HG03039 (cell line): ENCODE data around the gene LRRFIP2.
"Not testable (repeated sequence)": the region's sequence is repeated elsewhere in the genome, so short reads cannot be mapped to it uniquely, and the experiment has no call there.

Experiments
- ATAC-seq: cut with Tn5 transposase; IDR thresholded peaks from one replicate; pipeline ENCODE4 v1.9.1; 2021; ENCODE audit warnings: mild to moderate bottlenecking, moderate library complexity; ENCODE audit not compliant: unreplicated experiment

LRRFIP2 gene

DNA sequence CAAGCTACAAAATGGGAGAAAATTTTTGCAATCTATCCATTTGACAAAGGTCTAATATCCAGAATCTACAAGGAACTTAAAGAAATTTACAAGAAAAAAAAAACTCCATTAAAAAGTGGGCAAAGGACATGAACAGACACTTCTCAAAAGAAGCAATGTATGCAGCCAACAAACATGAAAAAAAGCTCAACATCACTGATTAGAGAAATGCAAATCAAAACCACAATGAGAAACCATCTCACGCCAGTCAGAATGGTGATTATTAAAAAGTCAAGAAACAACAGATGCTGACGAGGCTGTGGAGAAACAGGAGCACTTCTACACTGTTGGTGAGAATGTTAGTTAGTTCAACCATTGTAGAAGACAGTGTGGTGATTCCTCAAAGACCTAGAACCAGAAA lies 27.5 kb downstream of the LRRFIP2 start:
- ATAC-seq, result not testable (repeated sequence)

DNA sequence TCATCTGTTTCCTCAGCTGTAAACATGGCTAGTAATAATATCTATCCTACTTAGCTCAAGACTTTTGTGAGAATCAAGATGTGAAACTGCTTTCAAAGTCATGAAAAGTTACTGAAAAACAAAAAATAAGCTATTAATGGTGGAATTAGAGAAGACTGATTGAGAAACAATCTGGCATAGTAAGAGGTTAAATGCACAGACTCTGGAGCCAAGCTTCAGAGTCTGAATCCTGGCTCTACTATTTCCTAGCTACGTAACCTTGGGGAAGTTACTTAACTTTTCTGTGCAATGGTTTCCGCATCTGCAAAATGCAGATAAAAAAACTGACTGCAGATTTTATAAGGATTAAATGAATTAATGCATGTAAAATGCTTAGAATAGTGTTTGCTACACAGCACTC lies 28.8 kb downstream of the LRRFIP2 start:
- no peak for ATAC-seq

DNA sequence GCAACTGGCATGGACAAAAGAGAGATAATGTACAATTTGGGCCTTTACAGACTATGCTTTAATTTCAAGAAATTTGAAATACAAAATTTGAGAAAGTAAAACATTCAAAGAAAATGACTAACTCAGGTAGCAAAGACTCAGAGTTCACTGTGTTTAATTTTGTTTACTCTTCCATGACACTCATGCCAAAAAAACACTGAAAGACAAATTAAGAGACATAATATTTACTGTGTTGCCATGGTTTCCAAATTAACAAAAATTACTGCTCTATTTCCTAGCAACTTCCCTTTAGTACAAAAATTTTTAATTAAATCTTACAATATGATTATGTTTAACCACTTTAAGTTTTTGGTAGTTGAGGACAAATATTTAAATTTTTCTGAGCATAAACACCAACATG lies 29.6 kb downstream of the LRRFIP2 start:
- no peak for ATAC-seq

DNA sequence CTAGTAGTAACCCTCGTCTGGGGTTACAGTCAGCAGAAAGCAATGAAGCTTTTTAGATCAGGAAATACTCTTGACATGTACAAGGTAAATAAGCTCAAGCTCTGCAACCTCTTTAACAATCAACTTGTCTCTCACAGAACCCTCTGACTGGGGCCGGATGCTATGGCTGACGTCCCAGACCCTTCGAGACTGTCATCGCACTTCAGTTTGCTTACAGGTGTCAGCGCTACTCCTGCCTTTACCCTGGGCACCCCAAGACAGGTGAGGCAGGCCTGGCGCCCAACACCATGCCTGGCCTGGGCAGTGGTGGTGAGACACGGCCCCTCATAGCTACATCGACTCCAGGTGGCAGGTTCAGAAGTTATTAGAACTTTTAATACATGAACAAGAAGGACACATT lies 30.6 kb downstream of the LRRFIP2 start:
- no peak for ATAC-seq

DNA sequence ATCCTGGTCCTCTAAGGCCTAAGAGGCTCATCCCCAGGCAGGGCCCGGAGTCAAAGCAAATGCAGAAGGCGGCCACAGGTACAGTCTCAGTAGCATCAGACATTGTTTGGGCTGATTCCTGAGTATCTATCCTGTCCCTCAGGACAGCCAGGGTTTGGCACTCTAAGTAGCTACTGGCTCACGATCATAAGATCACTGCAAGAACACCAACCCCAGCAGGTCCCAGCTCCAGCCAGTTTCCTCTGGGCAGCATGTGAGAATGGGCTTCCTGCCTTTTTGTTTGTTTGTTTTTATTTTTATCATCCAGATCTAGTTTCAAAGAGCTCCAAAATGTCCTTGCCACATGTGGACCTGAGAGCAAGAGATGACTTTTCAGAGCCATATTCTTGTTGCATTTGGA lies 32.7 kb downstream of the LRRFIP2 start:
- no peak for ATAC-seq

DNA sequence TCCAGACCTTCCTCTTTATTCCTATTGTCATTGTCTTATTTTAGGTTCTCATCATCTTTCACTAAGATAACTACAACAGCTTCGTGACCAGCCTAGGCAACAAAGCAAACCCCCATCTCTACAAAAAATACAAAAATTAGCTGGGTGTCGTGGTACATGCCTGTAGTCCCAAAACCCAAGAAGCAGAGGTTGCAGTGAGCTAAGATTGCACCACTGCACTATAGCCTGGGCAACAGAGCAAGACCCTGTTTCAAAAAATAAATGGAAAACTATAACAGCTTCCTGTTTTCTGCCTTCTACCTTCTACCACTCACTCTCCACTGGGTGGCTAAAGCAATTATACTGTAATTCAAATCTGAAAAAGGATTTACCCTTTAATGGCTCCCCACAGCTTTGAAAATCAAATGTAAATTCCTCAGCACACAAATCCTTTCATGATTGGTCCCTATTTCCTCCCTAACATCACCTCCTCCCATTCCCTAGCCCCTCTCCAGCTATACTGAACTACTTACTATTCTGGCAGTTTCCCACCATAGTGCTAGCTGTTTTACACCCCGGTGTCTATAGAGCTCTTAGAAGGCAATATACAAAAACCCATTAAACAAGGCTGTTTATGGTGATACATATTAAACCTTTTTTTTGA lies 33.4 kb downstream of the LRRFIP2 start:
- ATAC-seq, result no peak

DNA sequence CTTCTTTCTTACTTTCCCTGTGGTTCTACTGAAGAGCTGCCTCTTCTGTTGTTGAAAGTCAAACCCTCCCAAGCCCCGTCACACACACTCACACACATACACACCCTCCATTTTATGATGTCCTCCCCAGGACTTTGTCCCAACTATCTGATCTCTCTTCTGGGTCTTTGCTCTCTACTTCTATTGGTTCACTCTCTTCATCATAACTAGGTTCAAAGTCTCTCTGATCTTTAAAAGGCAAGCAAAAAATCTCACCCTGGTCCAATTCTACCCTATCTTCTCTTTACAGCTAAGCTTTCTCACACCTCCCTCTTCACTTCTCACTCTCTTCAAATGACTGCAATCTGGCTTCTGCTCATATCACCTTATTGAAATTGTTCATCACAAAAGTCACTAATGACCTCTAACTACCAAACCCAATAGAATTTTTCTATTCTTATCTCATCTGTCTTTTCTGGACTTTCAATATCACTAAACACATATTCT lies 34.8 kb downstream of the LRRFIP2 start:
- no peak for ATAC-seq

DNA sequence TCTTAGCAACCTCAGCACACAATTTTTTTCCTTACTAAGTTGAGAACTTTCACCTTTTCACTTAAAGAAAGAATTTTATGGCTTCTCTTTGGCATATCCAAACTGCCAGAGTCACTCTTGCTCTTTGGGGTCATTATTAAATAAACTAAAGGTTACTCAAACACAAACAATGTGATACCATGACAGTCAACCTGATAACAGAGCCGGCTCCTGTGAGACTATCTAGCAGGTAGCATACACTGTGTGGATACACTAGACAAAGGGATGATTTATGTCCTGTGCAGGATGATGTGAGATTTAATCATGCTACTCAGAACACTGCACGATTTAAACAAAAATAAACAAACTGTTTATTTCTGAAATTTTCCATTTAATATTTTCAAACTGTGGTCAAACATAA lies 35.6 kb downstream of the LRRFIP2 start:
- no peak for ATAC-seq

DNA sequence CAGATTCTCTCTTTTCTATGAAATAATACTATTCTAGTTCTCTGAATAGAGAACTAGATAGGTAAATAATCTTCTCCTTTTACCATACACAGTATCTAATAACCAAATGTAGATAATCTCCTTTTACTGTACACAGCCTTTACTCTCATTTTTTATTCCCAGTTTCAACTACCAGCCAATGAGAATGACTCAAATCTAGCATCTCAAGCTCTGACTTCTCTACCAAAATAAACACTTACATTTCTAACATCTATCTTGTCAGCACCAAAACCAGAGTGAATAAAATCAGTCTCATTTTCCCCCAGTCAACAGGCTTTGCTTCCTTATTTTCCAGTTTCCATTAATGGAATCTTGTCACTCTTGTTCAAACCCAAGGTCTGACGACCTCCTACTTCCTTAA lies 36.9 kb downstream of the LRRFIP2 start:
- no peak for ATAC-seq

DNA sequence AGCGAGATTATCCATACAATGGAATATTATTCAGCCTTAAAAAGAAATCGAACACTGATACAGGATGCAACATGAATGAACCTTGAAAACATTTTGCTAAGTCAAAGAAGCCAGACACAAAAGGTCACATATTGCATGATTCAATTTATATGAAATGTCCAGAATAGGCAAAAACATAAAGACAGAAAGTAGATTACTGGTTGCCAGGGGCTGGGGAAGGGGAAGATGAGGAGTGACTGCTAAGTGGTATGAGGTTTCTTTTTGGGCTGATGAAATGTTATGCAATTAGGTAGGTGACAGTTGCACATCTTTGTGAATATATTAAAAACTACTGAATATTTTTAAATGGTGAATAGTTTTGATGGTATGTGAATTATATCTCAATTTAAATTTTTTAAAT lies 38.3 kb downstream of the LRRFIP2 start:
- ATAC-seq, result no peak

DNA sequence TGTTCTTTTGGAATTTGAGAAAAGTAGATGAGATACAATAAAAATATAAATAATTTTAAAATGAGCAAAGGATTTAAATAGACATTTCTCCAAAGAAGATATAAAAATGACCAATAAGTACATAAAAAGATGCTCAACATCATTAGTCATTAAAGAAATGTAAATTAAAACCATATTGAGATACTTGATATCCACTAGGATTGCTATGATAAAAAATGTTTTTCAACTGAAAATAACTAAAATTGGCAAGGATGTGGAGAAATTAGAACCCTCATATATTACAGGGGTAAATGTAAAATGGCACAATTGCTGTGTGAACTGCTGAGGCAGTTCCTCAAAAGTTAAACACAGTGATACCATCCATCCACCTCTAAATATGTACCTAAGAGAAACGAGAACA lies 38.8 kb downstream of the LRRFIP2 start:
- ATAC-seq, result no peak

DNA sequence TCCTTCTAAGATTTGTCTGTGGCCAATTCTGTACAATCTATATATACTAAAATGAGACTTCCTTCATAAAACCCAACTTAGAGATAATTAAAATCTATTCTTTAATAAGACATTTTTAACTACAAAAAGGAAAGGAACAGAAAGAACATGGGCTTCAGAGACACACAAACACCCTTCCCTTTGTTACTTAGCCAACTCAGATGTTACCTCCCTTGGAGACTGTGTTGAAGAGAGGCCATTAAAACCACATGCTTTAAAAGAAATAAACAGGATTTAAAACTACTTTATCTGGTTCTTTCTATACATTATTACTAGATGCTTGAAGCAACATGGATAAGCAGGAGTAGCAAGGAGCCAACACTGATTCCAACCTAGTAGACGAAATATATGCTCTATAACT lies 42.0 kb downstream of the LRRFIP2 start:
- ATAC-seq, result no peak

DNA sequence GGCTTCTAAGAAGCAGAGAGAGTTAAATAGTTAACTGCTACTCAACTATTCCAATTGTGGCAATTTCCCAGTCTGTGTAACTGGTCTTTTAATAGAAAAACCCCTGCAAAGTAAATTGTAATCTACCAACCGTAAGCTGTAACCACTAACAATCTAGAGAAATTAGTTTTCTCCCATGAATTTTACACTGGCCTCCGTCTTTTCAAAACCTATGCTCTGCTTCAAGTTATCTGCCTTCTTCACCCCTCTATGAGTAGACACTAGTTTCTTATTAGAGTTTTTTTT lies 42.6 kb downstream of the LRRFIP2 start:
- no peak for ATAC-seq

DNA sequence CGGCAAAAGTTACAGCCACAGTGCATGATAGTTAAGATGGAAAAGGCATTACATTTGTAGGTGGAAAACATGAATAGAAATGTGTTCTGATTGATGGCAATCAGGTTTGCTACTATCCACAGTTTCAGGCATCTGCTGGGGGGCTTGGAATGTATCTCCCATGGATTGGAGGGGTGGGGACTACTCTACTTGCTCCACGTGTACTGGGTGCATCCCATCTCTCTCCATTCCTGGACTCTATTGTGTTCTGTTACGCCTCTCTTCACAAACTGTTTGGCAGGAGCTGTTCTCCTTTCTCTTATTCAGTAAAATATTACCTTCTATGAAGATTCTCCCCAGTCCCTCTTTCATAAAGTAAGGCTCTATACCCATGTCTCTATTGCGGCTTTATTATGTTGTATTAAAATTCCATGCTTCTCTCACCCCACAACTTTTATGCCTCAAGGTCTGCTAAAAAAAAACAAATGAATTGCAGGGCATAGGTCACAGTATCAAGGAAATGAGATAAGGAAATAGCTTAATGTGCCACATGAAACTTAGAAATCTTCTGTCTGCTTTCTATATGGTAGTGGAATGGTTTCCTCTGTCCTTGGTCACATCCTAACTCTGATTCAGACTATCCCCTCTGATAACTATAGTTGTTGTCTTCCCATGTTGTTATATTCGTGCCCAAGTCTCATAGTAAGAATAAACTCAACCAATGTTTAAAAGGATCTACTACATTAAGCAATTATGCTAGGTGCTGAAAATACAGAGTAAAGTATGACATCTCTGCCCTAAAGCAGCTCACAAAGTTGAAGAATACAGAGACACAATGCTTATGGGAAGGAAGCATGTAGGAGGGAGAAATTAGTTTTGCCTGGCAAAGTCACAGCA lies 43.2 kb downstream of the LRRFIP2 start:
- ATAC-seq, result no peak

DNA sequence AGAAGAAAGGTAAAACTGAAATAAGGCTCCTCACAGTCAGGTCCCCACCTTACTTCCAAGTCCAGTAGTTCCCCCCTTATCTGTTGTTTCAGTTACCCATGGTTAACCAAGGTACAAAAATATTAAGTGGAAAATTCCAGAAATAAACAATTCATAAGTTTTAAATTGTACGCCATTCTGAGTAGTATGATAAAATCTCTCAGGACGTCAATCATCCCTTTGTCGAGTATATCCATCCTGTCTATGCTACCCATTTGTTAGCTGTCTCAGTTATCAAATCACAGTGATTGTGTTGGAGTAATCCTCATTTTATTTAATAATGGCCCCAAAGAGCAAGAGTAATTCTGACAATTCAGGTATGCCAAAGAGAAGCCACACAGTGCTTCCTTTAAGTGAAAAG lies 43.9 kb downstream of the LRRFIP2 start:
- no peak for ATAC-seq

DNA sequence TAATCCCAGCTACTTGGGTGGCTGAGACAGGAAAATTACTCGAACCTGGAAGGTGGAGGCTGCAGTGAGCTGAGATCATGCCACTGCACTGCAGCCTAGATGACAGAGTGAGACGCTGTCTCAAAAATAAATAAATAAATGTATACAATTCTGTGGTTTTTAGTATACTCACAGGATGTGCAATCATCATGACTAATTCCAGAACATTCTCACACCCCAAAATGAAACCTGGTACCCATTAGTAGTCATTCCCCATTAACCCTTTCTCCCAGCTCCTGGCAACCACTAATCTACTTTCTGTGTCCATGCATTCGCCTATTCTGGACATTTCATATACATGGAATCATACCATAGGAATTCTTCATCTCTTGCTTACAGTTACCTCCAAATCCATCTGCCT lies 44.5 kb downstream of the LRRFIP2 start:
- no peak for ATAC-seq

DNA sequence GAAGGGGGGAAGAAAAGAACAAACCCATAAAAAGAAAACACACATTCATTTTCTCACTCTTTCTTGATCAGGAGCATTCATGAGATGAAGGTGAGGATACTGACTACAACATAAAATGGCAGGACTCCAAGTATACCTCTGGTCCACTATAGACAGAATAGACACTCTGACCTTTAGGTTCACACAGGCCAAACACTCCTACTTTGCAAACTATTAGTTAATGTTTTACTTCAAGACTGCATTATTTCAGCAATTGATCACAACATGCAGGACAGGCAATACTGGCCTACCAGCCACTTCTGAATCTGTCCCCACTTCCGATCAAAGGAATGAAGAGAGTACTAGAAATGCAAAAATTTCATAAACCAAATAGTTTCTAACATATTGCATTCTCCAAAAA lies 47.0 kb downstream of the LRRFIP2 start:
- ATAC-seq, result no peak

DNA sequence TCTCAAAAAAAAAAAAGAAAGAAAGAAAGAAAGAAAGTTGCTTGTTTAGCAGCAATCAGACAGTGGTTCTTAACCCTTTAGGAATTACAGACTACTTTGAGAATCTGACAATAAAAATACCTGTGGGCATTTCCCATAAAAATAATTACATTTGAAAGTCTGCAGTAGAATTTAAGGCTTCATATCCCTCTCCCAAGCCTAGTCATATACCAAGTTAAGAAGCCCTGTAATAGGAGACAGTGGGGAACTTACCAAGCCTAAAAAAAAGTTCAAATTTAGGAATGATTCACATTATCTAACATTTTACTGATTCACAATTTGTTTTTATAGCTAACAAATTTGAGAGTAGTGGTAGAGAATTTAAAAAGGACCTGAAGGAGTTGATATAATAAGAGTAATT lies 47.5 kb downstream of the LRRFIP2 start:
- ATAC-seq, result no peak

DNA sequence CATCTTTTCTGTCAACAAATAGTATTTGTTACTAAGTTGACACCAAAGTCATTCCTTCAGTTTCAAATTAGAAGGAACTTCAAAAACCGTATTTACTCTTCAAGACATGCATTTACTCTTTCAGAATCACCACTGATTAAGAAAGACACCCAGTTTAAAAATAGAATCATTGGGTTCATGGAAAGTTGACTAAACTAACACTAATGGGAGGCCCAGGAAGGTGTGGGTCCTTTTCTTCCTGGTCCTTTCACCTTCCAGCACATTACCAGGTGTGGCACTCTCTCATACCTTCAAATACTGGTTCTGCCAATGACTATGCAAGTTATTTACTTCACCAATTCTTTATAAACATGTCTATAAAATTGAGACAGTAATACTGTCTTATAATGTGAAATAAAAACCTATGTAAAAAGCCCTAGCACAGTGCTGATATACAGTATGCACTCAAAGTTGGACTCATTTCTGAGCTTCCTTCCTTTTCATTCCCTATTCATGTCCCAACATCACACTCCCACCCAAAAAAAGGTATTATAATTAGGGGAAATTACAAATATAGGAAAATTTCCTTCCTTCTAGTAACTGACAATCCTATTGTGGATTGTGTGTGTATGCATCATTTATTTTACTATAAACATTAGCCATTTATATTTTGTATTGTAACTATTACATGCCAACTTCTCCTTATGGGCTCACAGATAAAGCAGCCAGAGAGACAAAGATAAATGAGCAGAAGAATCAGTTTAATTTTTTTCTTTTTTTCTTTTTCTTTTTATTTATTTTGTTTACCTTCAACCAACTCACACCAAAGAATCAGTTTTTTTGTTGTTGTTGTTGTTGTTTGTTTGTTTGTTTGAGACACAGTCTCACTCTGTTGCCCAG lies 48.9 kb downstream of the LRRFIP2 start:
- no peak for ATAC-seq

DNA sequence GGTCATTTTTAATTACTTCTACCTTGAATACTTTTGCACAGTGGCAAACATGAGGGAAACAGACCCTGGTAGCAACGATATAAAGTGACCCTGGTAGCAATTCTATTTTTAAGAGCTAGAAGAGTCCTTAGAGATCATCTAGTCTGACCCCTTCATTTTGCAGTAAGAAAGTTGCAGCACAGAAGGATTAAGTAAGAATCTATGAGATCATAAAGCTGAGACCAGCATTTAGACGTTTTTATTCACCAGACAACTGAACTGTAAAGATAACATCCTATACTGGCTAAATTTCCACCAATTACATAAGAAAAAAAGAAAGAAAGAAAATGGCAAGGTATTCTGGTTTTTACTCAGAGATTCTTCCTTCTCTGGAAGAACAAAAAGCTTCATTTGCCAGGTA lies 49.9 kb downstream of the LRRFIP2 start:
- no peak for ATAC-seq

DNA sequence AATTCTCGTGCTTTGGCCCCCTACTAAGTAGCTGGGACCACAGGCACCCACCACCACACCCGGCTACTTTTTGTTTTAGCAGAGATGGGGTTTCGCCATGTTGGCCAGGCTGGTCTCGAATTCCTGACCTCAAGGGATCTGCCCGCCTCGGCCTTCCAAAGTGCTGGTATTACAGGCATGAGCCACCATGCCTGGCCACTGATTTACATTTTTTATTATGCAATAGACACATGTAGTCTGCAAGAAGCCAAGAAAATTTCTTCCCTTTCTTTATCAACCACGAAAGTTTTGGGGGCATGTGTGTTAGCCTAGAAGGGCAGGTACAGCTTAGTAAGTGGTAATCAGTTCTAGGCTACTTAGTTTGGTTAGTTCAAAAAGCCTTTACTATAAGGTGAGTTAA lies 51.1 kb downstream of the LRRFIP2 start:
- ATAC-seq, result no peak

DNA sequence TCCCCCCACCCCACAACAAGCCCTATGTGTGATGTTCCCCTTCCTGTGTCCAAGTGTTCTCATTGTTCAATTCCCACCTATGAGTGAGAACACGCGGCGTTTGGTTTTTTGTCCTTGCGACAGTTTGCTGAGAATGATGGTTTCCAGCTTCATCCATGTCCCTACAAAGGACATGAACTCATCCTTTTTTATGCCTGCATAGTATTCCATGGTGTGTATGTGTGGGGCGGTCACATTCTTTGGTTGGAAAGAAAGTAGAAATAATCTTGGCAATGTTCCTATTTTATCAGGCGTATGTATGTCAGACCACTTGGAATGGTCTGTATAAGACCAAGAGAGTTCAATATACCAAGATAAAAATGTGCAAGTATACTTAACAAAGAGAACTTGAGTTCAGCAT lies 52.3 kb downstream of the LRRFIP2 start:
- not testable (repeated sequence) for ATAC-seq
